ENCODE results near the gene TSGA10IP. TPM values are rescaled to one million over a fixed set of nuclear protein-coding genes. Genes with fewer than 3 reads are reported as not detected.
"Not testable (repeated sequence)": the region's sequence is repeated elsewhere in the genome, so short reads cannot be mapped to it uniquely, and the experiment has no call there.

The TSGA10IP gene
- total and polyA plus RNA-seq, 11 donors: 0.51 TPM; not detected in 10

- peaks cover 0 to 10% (median 0%) of the 10 kb centered on the region in 9 donors for H3K27me3 ChIP-seq
- H3K4me3 ChIP-seq: no peak overlapping the region
These were observed 770 bp downstream of the TSGA10IP start for GRCh38 chr11:65945941-65946558.

GRCh38 chr11:65946655-65947054, 1.4 kb downstream of the TSGA10IP start:
- H3K9me3 ChIP-seq: no peaks in the 10 kb centered on the region
- H3K27ac ChIP-seq: no peak overlapping the region
- no peak for TF ChIP-seq CTCF (IDR thresholded peaks at IDR 0.05)
- TF ChIP-seq POLR2A (IDR thresholded peaks at IDR 0.05): no peak
- DNase-seq (no peak), ATAC-seq (no peak)
- peaks cover 0 to 10% (median 0%) of the 10 kb centered on the region in 12 donors for H3K4me1 ChIP-seq
- H3K27me3 ChIP-seq: peaks cover 0 to 6% (median 0%) of the 10 kb centered on the region in 9 donors
- no peak overlapping the region for H3K4me3 ChIP-seq
- intact Hi-C loops (cut with DNase I): no loop called here
- no peaks in the 10 kb centered on the region for H3K36me3 ChIP-seq
- 77 to 86% (median 84%) methylated on average over 2 to 4 of the region's 4 CpGs for WGBS, 4 donors

More at GRCh38 chr11:65945941-65946558, 770 bp downstream of the TSGA10IP start:
- no peak overlapping the region for H3K27ac ChIP-seq
- H3K9me3 ChIP-seq: no peaks in the 10 kb centered on the region
- no peaks in the 10 kb centered on the region for H3K36me3 ChIP-seq
- H3K4me1 ChIP-seq: peaks cover 0 to 16% (median 0%) of the 10 kb centered on the region in 12 donors
- intact Hi-C loops (cut with DNase I): no loop called here
- TF ChIP-seq POLR2A (IDR thresholded peaks at IDR 0.05): no peak
- no peak for TF ChIP-seq CTCF (IDR thresholded peaks at IDR 0.05)
- DNase-seq: no peak
- no peak for ATAC-seq
- WGBS, 4 donors: 83 to 89% (median 84%) methylated on average over 11 of the region's 11 CpGs

- no peak overlapping the region for H3K4me3 ChIP-seq
- intact Hi-C loops (cut with DNase I): no loop called here
- no peak for ATAC-seq
- H3K4me1 ChIP-seq: peaks cover 0 to 5% (median 0%) of the 10 kb centered on the region in 12 donors
- H3K27ac ChIP-seq: no peak overlapping the region
- H3K36me3 ChIP-seq: no peaks in the 10 kb centered on the region
- H3K27me3 ChIP-seq: peaks cover 0 to 6% (median 0%) of the 10 kb centered on the region in 9 donors
- WGBS, 4 donors: 39 to 50% (median 42%) methylated on average over 8 to 13 of the region's 13 CpGs
- DNase-seq: no peak
- no peak for TF ChIP-seq POLR2A (IDR thresholded peaks at IDR 0.05)
- no peak for TF ChIP-seq CTCF (IDR thresholded peaks at IDR 0.05)
- no peaks in the 10 kb centered on the region for H3K9me3 ChIP-seq
These were observed 1.9 kb downstream of the TSGA10IP start for GRCh38 chr11:65947133-65947532.

GRCh38 chr11:65947603-65948125, 2.4 kb downstream of the TSGA10IP start:
- H3K4me3 ChIP-seq: no peak overlapping the region
- no peaks in the 10 kb centered on the region for H3K4me1 ChIP-seq
- intact Hi-C loops (cut with DNase I): no loop called here
- H3K27ac ChIP-seq: no peak overlapping the region
- no peaks in the 10 kb centered on the region for H3K9me3 ChIP-seq
- no peaks in the 10 kb centered on the region for H3K36me3 ChIP-seq
- 79 to 83% (median 81%) methylated on average over 10 to 12 of the region's 12 CpGs for WGBS, 4 donors
- ATAC-seq (peak in 1 of 4 donors; percentile 27), DNase-seq (no peak)
- TF ChIP-seq CTCF (IDR thresholded peaks at IDR 0.05): no peak
- TF ChIP-seq POLR2A (IDR thresholded peaks at IDR 0.05): no peak
- peaks cover 0 to 6% (median 0%) of the 10 kb centered on the region in 9 donors for H3K27me3 ChIP-seq

- H3K9me3 ChIP-seq; H3K4me1 ChIP-seq; DNase-seq; H3K4me3 ChIP-seq; intact Hi-C loops (cut with DNase I); H3K36me3 ChIP-seq; ATAC-seq; H3K27ac ChIP-seq: not testable (repeated sequence)
- WGBS, 4 donors: 91 to 95% (median 94%) methylated on average over 5 of the region's 5 CpGs
- peaks cover 0 to 12% (median 0%) of the 10 kb centered on the region in 9 donors for H3K27me3 ChIP-seq
These were observed 5.4 kb downstream of the TSGA10IP start for GRCh38 chr11:65950711-65951110.

- peaks cover 0 to 11% (median 0%) of the 10 kb centered on the region in 9 donors for H3K27me3 ChIP-seq
- H3K36me3 ChIP-seq; intact Hi-C loops (cut with DNase I); H3K27ac ChIP-seq; DNase-seq; H3K9me3 ChIP-seq; ATAC-seq; H3K4me1 ChIP-seq; H3K4me3 ChIP-seq: not testable (repeated sequence)
- 54 to 62% (median 57%) methylated on average over 3 of the region's 3 CpGs for WGBS, 4 donors
These were observed 6.4 kb downstream of the TSGA10IP start for GRCh38 chr11:65951641-65952040.

Measured in heart left ventricle (tissue), 16 donors.